ENCODE data around the gene CLASRP.
"Not testable (repeated sequence)": the region's sequence is repeated elsewhere in the genome, so short reads cannot be mapped to it uniquely, and the experiment has no call there.

The CLASRP gene, protein sequence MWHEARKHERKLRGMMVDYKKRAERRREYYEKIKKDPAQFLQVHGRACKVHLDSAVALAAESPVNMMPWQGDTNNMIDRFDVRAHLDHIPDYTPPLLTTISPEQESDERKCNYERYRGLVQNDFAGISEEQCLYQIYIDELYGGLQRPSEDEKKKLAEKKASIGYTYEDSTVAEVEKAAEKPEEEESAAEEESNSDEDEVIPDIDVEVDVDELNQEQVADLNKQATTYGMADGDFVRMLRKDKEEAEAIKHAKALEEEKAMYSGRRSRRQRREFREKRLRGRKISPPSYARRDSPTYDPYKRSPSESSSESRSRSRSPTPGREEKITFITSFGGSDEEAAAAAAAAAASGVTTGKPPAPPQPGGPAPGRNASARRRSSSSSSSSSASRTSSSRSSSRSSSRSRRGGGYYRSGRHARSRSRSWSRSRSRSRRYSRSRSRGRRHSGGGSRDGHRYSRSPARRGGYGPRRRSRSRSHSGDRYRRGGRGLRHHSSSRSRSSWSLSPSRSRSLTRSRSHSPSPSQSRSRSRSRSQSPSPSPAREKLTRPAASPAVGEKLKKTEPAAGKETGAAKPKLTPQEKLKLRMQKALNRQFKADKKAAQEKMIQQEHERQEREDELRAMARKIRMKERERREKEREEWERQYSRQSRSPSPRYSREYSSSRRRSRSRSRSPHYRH

DNA sequence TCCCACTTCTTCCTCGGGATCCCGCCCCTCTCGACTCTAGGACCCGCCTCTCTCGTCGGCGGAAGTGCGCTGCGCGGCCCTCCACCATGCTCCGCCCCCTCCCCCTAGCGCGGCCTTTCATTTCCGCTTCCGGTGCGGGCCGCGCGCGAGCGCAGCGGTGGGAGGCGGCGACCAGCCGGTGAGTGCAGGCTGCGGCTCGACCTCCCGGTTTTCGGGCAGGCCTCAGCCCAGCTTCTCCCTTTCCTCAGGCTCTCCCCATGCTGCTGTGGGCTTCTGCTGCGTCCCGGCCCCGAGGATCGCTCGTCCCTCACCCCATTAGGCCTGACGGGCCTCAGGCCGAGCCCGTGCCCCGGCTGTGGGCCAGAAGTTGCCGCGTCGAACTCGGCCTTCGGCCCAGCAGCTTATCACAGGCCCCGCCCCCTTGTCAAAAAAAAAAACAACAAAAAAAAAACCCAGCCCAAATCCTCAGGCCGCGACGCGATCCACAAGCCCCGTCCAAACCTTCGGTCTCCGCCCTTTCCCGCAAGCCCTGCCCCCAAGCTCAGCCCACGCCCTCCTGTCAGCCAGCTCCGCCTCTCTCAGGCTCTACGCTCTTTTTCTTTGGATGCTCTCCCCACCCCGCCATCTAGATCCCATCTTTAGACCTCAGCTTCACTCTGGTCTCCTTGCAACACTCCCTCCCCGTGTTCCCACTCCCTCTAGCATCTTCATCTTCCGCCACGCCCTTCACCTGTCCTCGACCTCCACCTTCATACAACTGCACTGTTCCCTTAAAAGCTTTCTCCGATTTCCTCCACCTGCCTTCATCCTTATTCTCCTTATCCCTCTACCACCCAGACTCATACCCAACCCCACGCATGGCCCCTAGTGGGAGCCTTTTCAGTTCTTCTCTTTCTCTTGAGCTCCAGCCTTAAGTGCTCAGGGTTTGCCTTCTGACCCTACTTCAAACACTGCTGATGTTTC is at the start of gene CLASRP:
TSS of gene CLASRP (plus strand) at position 115 of the 963 bp plus-strand sequence. CDS start 1,168 bp downstream, outside the sequence.
- H3K27me3 ChIP-seq: no peaks in the 10 kb centered on the region
- peaks cover 53% of the 10 kb centered on the region for H4K20me1 ChIP-seq
- H3K4me1 ChIP-seq: peaks cover 27% of the 10 kb centered on the region
- peak within 1 kb of the TSS; percentile 95 for H3K4me2 ChIP-seq
- peak within 1 kb of the TSS; percentile 89 for H3K4me3 ChIP-seq
- peaks cover 5% of the 10 kb centered on the region; the same call in 1 of the 2 replicates for H3K9me3 ChIP-seq
- TF ChIP-seq Cebpa-rat (IDR thresholded peaks at IDR 0.05): no peak
- peak within 1 kb of the TSS; percentile 92 for H3K27ac ChIP-seq
- H3K9ac ChIP-seq: peak within 1 kb of the TSS; percentile 92
- H3K36me3 ChIP-seq: peaks cover 74% of the 10 kb centered on the region

DNA sequence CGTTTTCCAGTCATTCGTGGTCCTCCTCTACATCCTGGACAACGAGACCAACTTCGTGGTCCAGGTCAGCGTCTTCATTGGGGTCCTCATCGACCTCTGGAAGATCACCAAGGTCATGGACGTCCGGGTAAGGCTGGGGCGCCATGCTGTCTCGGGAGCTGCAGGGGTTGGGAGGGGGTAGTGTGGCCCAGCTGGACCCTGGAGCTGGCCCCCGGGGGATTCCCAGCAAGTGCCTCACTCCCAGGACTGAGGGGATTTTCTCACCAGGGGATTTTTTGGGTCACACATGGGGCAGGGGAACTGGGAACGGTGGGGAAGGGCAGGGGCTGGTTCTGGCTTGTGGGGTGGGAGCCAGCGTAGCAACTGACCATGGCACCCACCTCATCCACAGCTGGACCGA is 48.4 kb upstream of the CLASRP start:
- Histone ChIP-seq H3K27me3 (no peaks in the 10 kb centered on the region), H3K27ac (no peak overlapping the region), H3K4me3 (no peak overlapping the region), H3K4me1 (peaks cover 8% of the 10 kb centered on the region; the same call in 1 of the 2 replicates), H3K9me3 (no peaks in the 10 kb centered on the region), H3K4me2 (no peak overlapping the region), H3K9ac (no peak overlapping the region), H3K36me3 (peaks cover 89% of the 10 kb centered on the region), H4K20me1 (peaks cover 7% of the 10 kb centered on the region; the same call in 1 of the 2 replicates)
- TF ChIP-seq Cebpa-rat (IDR thresholded peaks at IDR 0.05): no peak

DNA sequence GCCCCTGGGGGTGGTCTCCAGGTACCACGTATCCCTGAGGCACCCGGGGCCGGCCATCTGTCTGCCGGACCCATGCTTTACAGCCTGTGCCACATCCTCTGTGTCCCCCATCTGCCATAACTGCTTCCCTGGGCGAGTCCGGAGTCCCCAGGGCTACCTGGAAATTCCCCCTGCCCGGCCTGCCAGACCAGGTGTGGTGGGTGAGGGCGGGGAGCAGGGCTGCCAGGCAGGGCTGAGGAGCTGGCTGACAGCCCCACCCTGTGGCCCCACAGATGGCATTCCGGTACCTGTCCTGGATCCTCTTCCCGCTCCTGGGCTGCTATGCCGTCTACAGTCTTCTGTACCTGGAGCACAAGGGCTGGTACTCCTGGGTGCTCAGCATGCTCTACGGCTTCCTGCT is 47.9 kb upstream of the CLASRP start:
- Histone ChIP-seq H3K4me3 (no peak overlapping the region), H3K4me2 (no peak overlapping the region), H3K27ac (no peak overlapping the region), H3K4me1 (peaks cover 8% of the 10 kb centered on the region; the same call in 1 of the 2 replicates), H3K27me3 (no peaks in the 10 kb centered on the region), H3K36me3 (peaks cover 84% of the 10 kb centered on the region), H3K9me3 (no peaks in the 10 kb centered on the region), H3K9ac (no peak overlapping the region), H4K20me1 (peaks cover 7% of the 10 kb centered on the region; the same call in 1 of the 2 replicates)
- TF ChIP-seq Cebpa-rat (IDR thresholded peaks at IDR 0.05): no peak

GRCh38 chr19:44992336-44993163 is 46.3 kb upstream of the CLASRP start:
- Histone ChIP-seq H3K4me3 (no peak overlapping the region), H3K36me3 (peaks cover 68% of the 10 kb centered on the region), H3K9ac (no peak overlapping the region), H3K27me3 (no peaks in the 10 kb centered on the region), H3K4me2 (no peak overlapping the region), H3K9me3 (no peaks in the 10 kb centered on the region), H3K4me1 (peaks cover 8% of the 10 kb centered on the region; the same call in 1 of the 2 replicates), H4K20me1 (peaks cover under 1% of the 10 kb centered on the region; the same call in 1 of the 2 replicates), H3K27ac (no peak overlapping the region)
- no peak for TF ChIP-seq Cebpa-rat (IDR thresholded peaks at IDR 0.05)

DNA sequence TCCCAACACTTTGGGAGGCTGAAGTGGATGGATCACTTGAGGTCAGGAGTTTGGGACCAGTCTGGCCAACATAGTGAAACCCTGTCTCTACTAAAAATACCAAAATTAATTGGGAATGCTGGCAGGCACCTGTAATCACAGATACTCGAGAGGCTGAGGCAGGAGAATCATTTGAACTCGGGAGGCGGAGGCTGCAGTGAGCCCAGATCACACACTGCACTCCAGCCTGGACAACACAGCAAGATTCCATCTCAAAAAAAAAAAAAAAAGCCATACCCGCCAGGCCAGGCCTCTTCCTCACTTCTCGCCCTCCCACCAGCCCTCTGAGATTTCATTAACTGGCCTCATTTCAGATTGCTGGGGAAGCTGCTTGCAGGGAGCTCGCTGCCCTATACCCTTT is 45.3 kb upstream of the CLASRP start:
- H3K4me1 ChIP-seq: peaks cover 8% of the 10 kb centered on the region; the same call in 1 of the 2 replicates
- H3K9me3 ChIP-seq: no peaks in the 10 kb centered on the region
- no peak overlapping the region for H3K4me3 ChIP-seq
- peaks cover 58% of the 10 kb centered on the region for H3K36me3 ChIP-seq
- TF ChIP-seq Cebpa-rat (IDR thresholded peaks at IDR 0.05): no peak
- no peak overlapping the region for H3K4me2 ChIP-seq
- H4K20me1 ChIP-seq: no peaks in the 10 kb centered on the region
- no peak overlapping the region for H3K9ac ChIP-seq
- H3K27me3 ChIP-seq: no peaks in the 10 kb centered on the region
- H3K27ac ChIP-seq: no peak overlapping the region

- H3K4me1 ChIP-seq: peaks cover 8% of the 10 kb centered on the region; the same call in 1 of the 2 replicates
- H3K36me3 ChIP-seq: peaks cover 53% of the 10 kb centered on the region
- no peaks in the 10 kb centered on the region for H3K9me3 ChIP-seq
- H3K4me2 ChIP-seq: peak overlapping the region; percentile 9; the same call in 1 of the 2 replicates
- no peak for TF ChIP-seq Cebpa-rat (IDR thresholded peaks at IDR 0.05)
- no peak overlapping the region for H3K27ac ChIP-seq
- H4K20me1 ChIP-seq: no peaks in the 10 kb centered on the region
- H3K9ac ChIP-seq: no peak overlapping the region
- H3K4me3 ChIP-seq: no peak overlapping the region
- H3K27me3 ChIP-seq: no peaks in the 10 kb centered on the region
Measured at GRCh38 chr19:44993926-44994537, 44.8 kb upstream of the CLASRP start.

- no peak overlapping the region for H3K27ac ChIP-seq
- peaks cover 23% of the 10 kb centered on the region for H3K4me1 ChIP-seq
- H3K36me3 ChIP-seq: peaks cover 14% of the 10 kb centered on the region
- no peaks in the 10 kb centered on the region for H3K27me3 ChIP-seq
- H3K4me3 ChIP-seq: no peak overlapping the region
- peaks cover 8% of the 10 kb centered on the region; the same call in 1 of the 2 replicates for H4K20me1 ChIP-seq
- H3K9ac ChIP-seq: no peak overlapping the region
- H3K4me2 ChIP-seq: no peak overlapping the region
- H3K9me3 ChIP-seq: no peaks in the 10 kb centered on the region
- TF ChIP-seq Cebpa-rat (IDR thresholded peaks at IDR 0.05): no peak
Measured at GRCh38 chr19:44998025-44998424, 40.8 kb upstream of the CLASRP start.

GRCh38 chr19:44999131-44999925 is 39.5 kb upstream of the CLASRP start:
- not testable (repeated sequence) for H3K4me2 ChIP-seq, H3K27me3 ChIP-seq, H4K20me1 ChIP-seq, H3K4me3 ChIP-seq, H3K27ac ChIP-seq, H3K9ac ChIP-seq, H3K9me3 ChIP-seq, H3K36me3 ChIP-seq
- H3K4me1 ChIP-seq: peaks cover 20% of the 10 kb centered on the region

DNA sequence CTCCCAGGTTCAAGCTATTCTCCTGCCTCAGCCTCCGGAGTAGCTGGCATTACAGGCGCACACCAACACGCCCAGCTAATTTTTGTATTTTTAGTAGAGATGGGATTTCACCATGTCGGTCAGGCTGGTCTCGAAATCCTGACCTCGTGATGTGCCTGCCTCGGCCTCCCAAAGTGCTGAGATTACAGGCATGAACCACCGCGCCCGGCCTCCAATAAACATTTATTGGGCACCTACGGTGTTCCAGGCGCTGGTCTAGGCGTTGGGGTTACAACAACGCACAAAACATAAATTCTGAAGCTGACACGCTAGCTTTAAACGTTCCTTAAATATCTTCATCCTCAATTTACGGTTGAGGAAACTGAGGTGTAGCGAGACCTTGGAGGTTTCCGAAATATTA is 38.2 kb upstream of the CLASRP start:
- peaks cover 15% of the 10 kb centered on the region for H3K4me1 ChIP-seq
- H3K9ac ChIP-seq, H4K20me1 ChIP-seq, H3K9me3 ChIP-seq, H3K27me3 ChIP-seq, H3K27ac ChIP-seq: not testable (repeated sequence)
- H3K36me3 ChIP-seq: peaks cover 10% of the 10 kb centered on the region; the same call in 1 of the 2 replicates
- peak overlapping the region; percentile 81 for H3K4me2 ChIP-seq
- H3K4me3 ChIP-seq: peak overlapping the region; percentile 80

Measured in BLaER1 (cell line).